GM12874 (cell line): Measurements from ENCODE around the gene YIPF3.

ENCODE experiments used
- CTCF ChIP-seq: IDR thresholded peaks from 2 replicates; pipeline ENCODE4 v1.5.1; 2011; ENCODE audit warnings: low read depth, mild to moderate bottlenecking, control low read depth, low read length, moderate library complexity; ENCODE audit not compliant: insufficient read depth

YIPF3 gene

GRCh38 chr6:43506667-43507471 lies 9.9 kb downstream of the YIPF3 start:
- TF ChIP-seq CTCF: peak; percentile 96

- TF ChIP-seq CTCF: no peak
Measured at GRCh38 chr6:43506171-43506570, 10.6 kb downstream of the YIPF3 start.

GRCh38 chr6:43505718-43506117 lies 11.0 kb downstream of the YIPF3 start:
- TF ChIP-seq CTCF: no peak

GRCh38 chr6:43504756-43505593 lies 11.8 kb downstream of the YIPF3 start:
- TF ChIP-seq CTCF: no peak

- no peak for TF ChIP-seq CTCF
Measured at GRCh38 chr6:43503443-43503842, 13.3 kb downstream of the YIPF3 start.

GRCh38 chr6:43502666-43503065 lies 14.1 kb downstream of the YIPF3 start:
- no peak for TF ChIP-seq CTCF

- no peak for TF ChIP-seq CTCF
Measured at GRCh38 chr6:43500921-43501320, 15.8 kb downstream of the YIPF3 start.
